ENCODE results near the gene HIF1AN. TPM values are rescaled to one million over a fixed set of nuclear protein-coding genes. Genes with fewer than 3 reads are reported as not detected.

Gene HIF1AN
- total and polyA plus RNA-seq, 2 of the 8 experiments (the other 6 are each of a cell fraction or from before 2014, with no cell fraction given): 10.9 to 62.8 TPM

DNA sequence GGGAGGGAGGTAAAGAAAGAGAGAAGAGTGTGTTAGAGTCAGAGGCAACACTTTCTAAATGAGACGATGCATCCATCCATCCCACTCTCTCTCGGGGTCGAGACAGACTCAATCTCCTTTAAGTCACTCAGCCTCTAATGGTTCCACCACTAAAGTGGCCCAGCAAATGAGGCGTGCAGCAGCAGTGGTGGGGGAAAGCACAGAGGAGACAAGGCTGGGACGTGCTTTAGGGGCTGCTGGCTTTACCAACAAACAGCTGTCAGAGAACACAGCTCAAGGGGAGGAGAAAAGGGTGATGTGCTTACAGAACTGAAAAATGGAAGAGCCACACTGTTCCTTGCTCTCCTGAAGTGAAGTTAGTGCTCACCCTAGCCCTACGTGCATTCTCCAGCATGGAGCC lies 11.5 kb upstream of the HIF1AN start:
- Histone ChIP-seq H3K27me3 (replicated peaks in 1 of 4; ENCODE audit: control insufficient read depth in 3 of 4, extremely low read depth in 1 of 4, insufficient read depth in 3 of 4, low read length in 3 of 4) (peaks cover 0 to 17% (median 12%) of the 10 kb centered on the region in 4 experiments; a peak in 5 of 7 replicates), H2BK15ac (ENCODE audit: low read length) (no peak overlapping the region), H3K23me2 (ENCODE audit: low read depth, low read length) (peaks cover 11% of the 10 kb centered on the region), H3K4me3 (ENCODE audit: extremely low read depth in 1 of 4, insufficient read depth in 2 of 4, low read depth in 3 of 4, low read length in 4 of 4) (no peak overlapping the region), H3K79me2 (ENCODE audit: control insufficient read depth in 1 of 2, insufficient read depth in 2 of 2, low read length in 2 of 2) (peaks cover 0 to 12% of the 10 kb centered on the region in 2 experiments; a peak in 3 of 4 replicates), H2BK20ac (ENCODE audit: low read length) (no peak overlapping the region), H3K36me3 (ENCODE audit: control insufficient read depth in 2 of 4, insufficient read depth in 4 of 4, low read length in 3 of 4) (peaks cover 7 to 35% (median 14%) of the 10 kb centered on the region in 4 experiments), H2BK12ac (ENCODE audit: low read depth, low read length) (no peak overlapping the region), H3K4me1 (replicated peaks in 1 of 4; ENCODE audit: control insufficient read depth in 3 of 4, insufficient read depth in 4 of 4, low read length in 3 of 4) (peaks cover 0 to 2% (median 0%) of the 10 kb centered on the region in 4 experiments; a peak in 2 of 7 replicates), H3K79me1 (ENCODE audit: low read depth, low read length) (peaks cover 2% of the 10 kb centered on the region; the same call in 1 of the 2 replicates), H3K9ac (replicated peaks in 1 of 4; ENCODE audit: extremely low read depth in 1 of 4, low read depth in 3 of 4, low read length in 3 of 4) (no peak overlapping the region), H2BK5ac (ENCODE audit: low read depth, low read length) (no peak overlapping the region), H3K14ac (ENCODE audit: insufficient read length) (no peak overlapping the region), H4K91ac (replicated peaks; ENCODE audit: insufficient read length, low read length) (no peak overlapping the region), H4K8ac (ENCODE audit: extremely low read depth, insufficient read depth, low read length) (no peak overlapping the region), H3K27ac (ENCODE audit: low read depth, low read length) (no peak overlapping the region), H2AFZ (ENCODE audit: low read length) (no peak overlapping the region), H4K20me1 (replicated peaks in 1 of 2; ENCODE audit: control insufficient read depth in 1 of 2, insufficient read depth in 2 of 2, low read length in 2 of 2) (peaks cover 0 to 2% of the 10 kb centered on the region in 2 experiments), H2BK120ac (replicated peaks; ENCODE audit: low read depth, low read length) (no peak overlapping the region), H3K4ac (replicated peaks; ENCODE audit: insufficient read length, low read depth, low read length) (no peak overlapping the region), H3K18ac (ENCODE audit: extremely low read depth, low read length) (no peak overlapping the region), H3K9me3 (ENCODE audit: insufficient read depth in 2 of 2, low read depth in 1 of 2, low read length in 1 of 2) (no peaks in the 10 kb centered on the region), H3K56ac (replicated peaks; ENCODE audit: insufficient read length, low read depth, low read length) (no peak overlapping the region), H3K23ac (ENCODE audit: insufficient read length) (no peak overlapping the region), H3K4me2 (ENCODE audit: insufficient read depth in 1 of 2, low read depth in 2 of 2, low read length in 2 of 2) (no peak overlapping the region), H4K5ac (ENCODE audit: insufficient read length, low read depth, low read length) (no peak overlapping the region), H2AK5ac (ENCODE audit: low read depth, low read length) (no peak overlapping the region)
- DNase-seq (ENCODE audit: low read depth in 1 of 2, low spot score in 2 of 2) (no peak), FAIRE-seq (no peak)
- POLR2A ChIA-PET (ENCODE audit: partially characterized antibody): interaction anchor here (0.7 kb wide), 1 partner anchor 86 kb away, joined by 3 read pairs; no protein-coding TSS in a partner anchor
- CTCF ChIA-PET (ENCODE audit: partially characterized antibody): interaction anchor here (0.6 to 5.0 kb wide), 11 partner anchors 9 to 647 kb away, joined by 3 to 29 read pairs (median 6); partner anchors contain the start of gene HIF1AN
- TF ChIP-seq KDM5A (IDR thresholded peaks at IDR 0.05; ENCODE audit: low read length): no peak
- TF ChIP-seq SAP30 (IDR thresholded peaks at IDR 0.05; ENCODE audit: insufficient read depth, insufficient replicate concordance, low read length): no peak
- WGBS, 2 experiments (ENCODE audit: extremely low coverage in 1 of 2, insufficient coverage in 1 of 2, insufficient read length in 1 of 2, insufficient replicate concordance in 2 of 2, low coverage in 1 of 2, low lambda C conversion rate in 2 of 2, missing lambda C conversion rate in 1 of 2): 97% methylated on average over 6 of the region's 6 CpGs; no CpG with 5 or more reads in 1 of the 2 experiments

Measured in H1 (cell line).